GM18951 (cell line): ENCODE data around the gene WDTC1.

Experiments
- POLR2A ChIP-seq: IDR thresholded peaks from 4 replicates; pipeline ENCODE4 v1.6.1; 2011; ENCODE audit warnings: mild to moderate bottlenecking; ENCODE audit not compliant: insufficient read length, insufficient read depth; ENCODE audit errors: extremely low read depth
- in situ Hi-C: fragments of 300-500 bp; cut with MboI; formaldehyde crosslinking; loops from one replicate; pipeline ENCODE4 v1.12.0; 2022; ENCODE audit warnings: low sequenced_read_pairs, mixed read lengths, inconsistent platforms; ENCODE audit not compliant: unreplicated experiment

WDTC1 gene

GRCh38 chr1:27351541-27352107 is 117.2 kb downstream of the WDTC1 start:
- no peak for TF ChIP-seq POLR2A
- in situ Hi-C loops, result no loop called here

GRCh38 chr1:27353166-27353565 is 118.7 kb downstream of the WDTC1 start:
- TF ChIP-seq POLR2A, result no peak
- in situ Hi-C loops, result no loop called here

GRCh38 chr1:27353629-27354028 is 119.2 kb downstream of the WDTC1 start:
- TF ChIP-seq POLR2A, result no peak
- in situ Hi-C loops, result no loop called here

GRCh38 chr1:27355683-27356082 is 121.3 kb downstream of the WDTC1 start:
- in situ Hi-C loops, result no loop called here
- TF ChIP-seq POLR2A, result no peak

- in situ Hi-C loops, result no loop called here
- no peak for TF ChIP-seq POLR2A
Observed at GRCh38 chr1:27356277-27356618, 121.8 kb downstream of the WDTC1 start.

- no peak for TF ChIP-seq POLR2A
- in situ Hi-C loops, result no loop called here
Observed at GRCh38 chr1:27356619-27357280, 122.3 kb downstream of the WDTC1 start.

- in situ Hi-C loops, result no loop called here
- no peak for TF ChIP-seq POLR2A
Observed at GRCh38 chr1:27357281-27358037, 123.0 kb downstream of the WDTC1 start.
